SU-DHL-6 (cell line): ENCODE results near the gene ASAP2.

ENCODE experiments used
- CTCF ChIP-seq: fragments of 200-600 bp; sonication (generic); IDR thresholded peaks from one replicate; pipeline ENCODE4 v1.5.1; 2017; ENCODE audit warnings: antibody characterized with exemption, mild to moderate bottlenecking, low read length, moderate library complexity; ENCODE audit not compliant: insufficient read depth, poor library complexity, severe bottlenecking
- EZH2phosphoT487 ChIP-seq: fragments of 200-600 bp; sonication (generic), shearing (Covaris generic); conservative IDR thresholded peaks from 2 replicates; pipeline ENCODE4 v1.6.1; 2018; ENCODE audit warnings: mild to moderate bottlenecking, antibody characterized with exemption, low read length, moderate library complexity, mixed read lengths

GRCh38 chr2:9263428-9263827 lies 56.8 kb downstream of the ASAP2 start:
- no peak for TF ChIP-seq CTCF
- TF ChIP-seq EZH2phosphoT487 = no peak
